Aorta (tissue), 5 donors: ENCODE results near the gene SLC27A1. TPM values are rescaled to one million over a fixed set of nuclear protein-coding genes. Genes with fewer than 3 reads are reported as not detected.

Experiments used
- ATAC-seq: fragments of 200-7000 bp; cut with Tn5 transposase; one replicate; pipeline ENCODE4 v1.9.1; 2022; ENCODE audit warnings: moderate library complexity; ENCODE audit not compliant: low FRiP score
- DNase-seq, 2 donors: peaks; one replicate each; pipeline ENCODE4 v3.0.0-alpha.2; 2020
- H3K27ac ChIP-seq, 2 donors: one replicate each; pipeline ENCODE4 v1.5.1; 2013; ENCODE audit warnings: low read length in 2 of 2, mild to moderate bottlenecking in 2 of 2, moderate library complexity in 2 of 2, control low read depth in 1 of 2, inconsistent platforms in 1 of 2, low read depth in 1 of 2
- H3K27me3 ChIP-seq, 2 donors: one replicate each; pipeline ENCODE4 v1.6.1; 2013; ENCODE audit warnings: control low read depth in 1 of 2, low read length in 1 of 2, mild to moderate bottlenecking in 1 of 2, moderate library complexity in 1 of 2; ENCODE audit not compliant: insufficient read depth in 2 of 2, control insufficient read depth in 1 of 2
- H3K36me3 ChIP-seq, 2 donors: one replicate each; pipeline ENCODE4 v1.6.1; 2013; ENCODE audit warnings: control low read depth in 1 of 2, low read length in 1 of 2, mild to moderate bottlenecking in 1 of 2; ENCODE audit not compliant: insufficient read depth in 2 of 2, control insufficient read depth in 1 of 2
- H3K4me1 ChIP-seq, 2 donors: one replicate each; pipeline ENCODE4 v1.6.1; 2013; ENCODE audit warnings: low read length in 2 of 2, control low read depth in 1 of 2, mild to moderate bottlenecking in 1 of 2, moderate library complexity in 1 of 2; ENCODE audit not compliant: insufficient read depth in 2 of 2, control insufficient read depth in 1 of 2
- H3K4me3 ChIP-seq, 2 donors: one replicate each; pipeline ENCODE4 v1.5.1; 2013; ENCODE audit warnings: low read length in 2 of 2, control low read depth in 1 of 2, mild to moderate bottlenecking in 1 of 2
- H3K9me3 ChIP-seq: one replicate; pipeline ENCODE4 v1.6.1; 2013; ENCODE audit warnings: mild to moderate bottlenecking, low read length; ENCODE audit not compliant: control insufficient read depth
- WGBS, 2 donors: extraction: QIAGEN DNeasy Blood & Tissue Kit; methylation state at CpG; one replicate each; pipeline ENCODE4 v1.1.7; 2013; 5-methylcytosine and 5-hydroxymethylcytosine counted together
- intact Hi-C, 2 donors: fragments of 100-400 bp; cut with DNase I; formaldehyde crosslinking; loops; one replicate each; pipeline versions ENCODE4 v1.14.2 to v1.15.0; 2022
- polyA plus RNA-seq, 2 donors: library from polyadenylated mRNA; stranded (reverse); fragments of 200-250 nt; gene quantifications; one replicate each; pipeline ENCODE4 v1.2.3, GENCODE V29; 2013
- total RNA-seq, 2 donors: library from RNA; stranded (reverse); fragmentation: NEBNext Ultra II Directional; extraction: Animal tissue kit (Norgen Biotek cat#: 25700); gene quantifications; one replicate each; pipeline ENCODE4 v1.2.1, GENCODE V29; 2021
- donor health status: healthy with polysubstance abuse.
- donor health status: Bipolar disorder and iron deficiency.
- donor health status: DM: no; HTN: no; CAD: no.
- donor health status: DM: no; HTN: no; CAD: no.
- donor health status: DM: yes; HTN: yes; CAD: no.

The SLC27A1 gene
- total and polyA plus RNA-seq, 4 donors: 6.8 to 37.8 (median 17.1) TPM

GRCh38 chr19:17455308-17456123 is 14.8 kb upstream of the SLC27A1 start:
- 10 to 14% methylated on average over 43 to 58 of the region's 58 CpGs for WGBS, 2 donors
- DNase-seq: no peak
- Histone ChIP-seq H3K9me3 (peaks cover 2% of the 10 kb centered on the region), H3K36me3 (no peaks in the 10 kb centered on the region), H3K4me1 (no peaks in the 10 kb centered on the region), H3K27ac (no peak overlapping the region), H3K4me3 (no peak overlapping the region), H3K27me3 (peaks cover 0 to 6% of the 10 kb centered on the region in 2 donors)
- no peak for ATAC-seq
- intact Hi-C loops: no loop called here

GRCh38 chr19:17456127-17456526 is 14.2 kb upstream of the SLC27A1 start:
- DNase-seq (no peak), ATAC-seq (no peak)
- Histone ChIP-seq H3K27ac (no peak overlapping the region), H3K4me3 (no peak overlapping the region), H3K9me3 (peaks cover 2% of the 10 kb centered on the region), H3K36me3 (no peaks in the 10 kb centered on the region), H3K27me3 (peaks cover 0 to 6% of the 10 kb centered on the region in 2 donors), H3K4me1 (no peaks in the 10 kb centered on the region)
- intact Hi-C loops: no loop called here
- WGBS, 2 donors: 45 to 47% methylated on average over 11 of the region's 11 CpGs

GRCh38 chr19:17457616-17458015 is 12.7 kb upstream of the SLC27A1 start:
- Histone ChIP-seq H3K36me3 (no peaks in the 10 kb centered on the region), H3K27me3 (peaks cover 0 to 6% of the 10 kb centered on the region in 2 donors), H3K9me3 (peaks cover 2% of the 10 kb centered on the region), H3K4me1 (no peaks in the 10 kb centered on the region), H3K27ac (no peak overlapping the region), H3K4me3 (no peak overlapping the region)
- DNase-seq (no peak), ATAC-seq (no peak)
- intact Hi-C loops: no loop called here
- WGBS, 2 donors: 6 to 11% methylated on average over 6 of the region's 6 CpGs

GRCh38 chr19:17458970-17459369 is 11.4 kb upstream of the SLC27A1 start:
- H3K36me3 ChIP-seq: no peaks in the 10 kb centered on the region
- intact Hi-C loops: no loop called here
- 66 to 72% methylated on average over 3 of the region's 3 CpGs for WGBS, 2 donors
- no peak overlapping the region for H3K27ac ChIP-seq
- peaks cover 0 to 6% of the 10 kb centered on the region in 2 donors for H3K27me3 ChIP-seq
- peaks cover 2% of the 10 kb centered on the region for H3K9me3 ChIP-seq
- ATAC-seq: no peak
- H3K4me3 ChIP-seq: no peak overlapping the region
- DNase-seq: no peak
- H3K4me1 ChIP-seq: no peaks in the 10 kb centered on the region

GRCh38 chr19:17460372-17461230 is 9.7 kb upstream of the SLC27A1 start, which contains the start of gene NXNL1:
Gene NXNL1 (minus strand): TSS chr19:17460926. CDS start chr19:17460869, 57 bp downstream.
- no peak for ATAC-seq
- intact Hi-C loops: no loop called here
- Histone ChIP-seq H3K27ac (no peak within 1 kb of the TSS), H3K9me3 (peaks cover 2% of the 10 kb centered on the region), H3K36me3 (no peaks in the 10 kb centered on the region), H3K27me3 (peaks cover 0 to 6% of the 10 kb centered on the region in 2 donors), H3K4me3 (no peak within 1 kb of the TSS), H3K4me1 (no peaks in the 10 kb centered on the region)
- DNase-seq: no peak
- 73 to 79% methylated on average over 26 of the region's 26 CpGs for WGBS, 2 donors

GRCh38 chr19:17466487-17466850 is 3.9 kb upstream of the SLC27A1 start:
- Histone ChIP-seq H3K27ac (no peak overlapping the region), H3K9me3 (no peaks in the 10 kb centered on the region)
- intact Hi-C loops: loop anchor here in 1 of 2 donors (5.0 kb wide), 2 partner anchors 69 to 129 kb away; partner anchors contain the start of gene GTPBP3

GRCh38 chr19:17467471-17468301 is 2.6 kb upstream of the SLC27A1 start:
- Histone ChIP-seq H3K4me1 (no peaks in the 10 kb centered on the region), H3K9me3 (no peaks in the 10 kb centered on the region), H3K27me3 (no peaks in the 10 kb centered on the region), H3K4me3 (no peak overlapping the region), H3K27ac (no peak overlapping the region), H3K36me3 (no peaks in the 10 kb centered on the region)
- WGBS, 2 donors: 80 to 84% methylated on average over 12 of the region's 12 CpGs
- no peak for DNase-seq
- ATAC-seq: no peak
- intact Hi-C loops: loop anchor here in 1 of 2 donors (5.0 kb wide), 2 partner anchors 70 to 130 kb away; partner anchors contain the start of gene GTPBP3

More at GRCh38 chr19:17466487-17466850, 3.9 kb upstream of the SLC27A1 start:
- Histone ChIP-seq H3K27me3 (no peaks in the 10 kb centered on the region), H3K36me3 (no peaks in the 10 kb centered on the region), H3K4me1 (no peaks in the 10 kb centered on the region), H3K4me3 (no peak overlapping the region)
- WGBS, 2 donors: 38 to 46% methylated on average over 6 of the region's 6 CpGs
- DNase-seq (no peak), ATAC-seq (no peak)
